PC-9 (cell line): ENCODE results near the gene RTP3.

Source experiments
- CTCF ChIP-seq: fragments of 200-600 bp; sonication (generic); conservative IDR thresholded peaks from 2 replicates; pipeline ENCODE4 v1.6.1; 2017; ENCODE audit warnings: mixed run types, antibody characterized with exemption, mild to moderate bottlenecking, moderate library complexity
- EZH2 ChIP-seq: fragments of 200-600 bp; sonication (generic); IDR thresholded peaks from 2 replicates; pipeline ENCODE4 v1.8.0; 2017; ENCODE audit warnings: antibody characterized with exemption, low read depth

GRCh38 chr3:46479696-46480095 lies 18.1 kb upstream of the RTP3 start:
- TF ChIP-seq CTCF = no peak
- TF ChIP-seq EZH2 = no peak
